ENCODE results near the gene NF2.

NF2 gene

DNA sequence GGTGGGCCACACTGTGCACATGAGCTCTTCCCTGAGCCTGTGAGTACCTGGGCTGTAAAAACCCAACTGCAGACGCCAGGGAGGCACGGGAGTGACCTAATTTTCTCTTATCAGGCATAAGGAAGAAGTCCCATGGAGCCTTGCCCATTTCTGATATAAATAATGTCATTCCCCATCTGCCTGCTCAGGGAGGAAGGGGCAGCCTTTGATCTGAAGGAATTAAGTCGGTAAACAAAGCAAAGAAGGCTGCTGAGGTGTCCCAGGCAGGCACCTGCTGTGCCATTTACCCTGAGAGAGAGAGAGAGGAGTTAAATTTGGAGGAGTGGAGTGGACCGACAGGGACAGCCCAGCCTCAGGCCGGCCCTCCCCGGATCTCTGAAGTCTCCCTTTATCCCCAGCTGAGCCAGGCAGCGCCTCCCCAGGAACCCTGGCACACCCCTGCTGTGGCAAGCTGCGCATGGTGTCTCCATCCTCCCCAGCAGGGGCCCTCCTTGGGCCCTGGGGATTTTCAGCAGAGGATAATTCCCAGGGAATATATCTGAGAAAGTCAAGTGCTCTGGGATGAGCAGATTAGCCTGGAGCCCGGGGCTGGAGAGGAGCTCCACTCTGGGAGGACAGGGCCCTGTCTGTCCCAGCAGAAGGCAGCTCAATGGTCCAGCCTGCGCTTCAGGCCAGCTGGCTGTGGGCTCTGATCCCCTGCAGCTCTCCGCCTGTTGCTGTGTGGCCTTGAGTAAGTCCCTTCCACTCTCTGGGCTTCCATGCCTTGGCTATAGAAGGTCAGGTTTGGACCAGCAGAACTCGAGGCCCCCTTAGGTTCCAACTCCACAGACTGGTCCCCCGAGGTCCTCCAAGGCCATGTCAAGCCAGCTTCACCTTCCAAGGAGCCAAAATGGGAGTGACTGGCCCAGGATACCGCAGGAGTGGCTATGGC is 98.8 kb downstream of the NF2 start:
- no peak for DNase-seq (ENCODE audit: low read depth)

GRCh38 chr22:29702931-29703501 is 99.6 kb downstream of the NF2 start:
- DNase-seq (ENCODE audit: low read depth) = no peak

DNA sequence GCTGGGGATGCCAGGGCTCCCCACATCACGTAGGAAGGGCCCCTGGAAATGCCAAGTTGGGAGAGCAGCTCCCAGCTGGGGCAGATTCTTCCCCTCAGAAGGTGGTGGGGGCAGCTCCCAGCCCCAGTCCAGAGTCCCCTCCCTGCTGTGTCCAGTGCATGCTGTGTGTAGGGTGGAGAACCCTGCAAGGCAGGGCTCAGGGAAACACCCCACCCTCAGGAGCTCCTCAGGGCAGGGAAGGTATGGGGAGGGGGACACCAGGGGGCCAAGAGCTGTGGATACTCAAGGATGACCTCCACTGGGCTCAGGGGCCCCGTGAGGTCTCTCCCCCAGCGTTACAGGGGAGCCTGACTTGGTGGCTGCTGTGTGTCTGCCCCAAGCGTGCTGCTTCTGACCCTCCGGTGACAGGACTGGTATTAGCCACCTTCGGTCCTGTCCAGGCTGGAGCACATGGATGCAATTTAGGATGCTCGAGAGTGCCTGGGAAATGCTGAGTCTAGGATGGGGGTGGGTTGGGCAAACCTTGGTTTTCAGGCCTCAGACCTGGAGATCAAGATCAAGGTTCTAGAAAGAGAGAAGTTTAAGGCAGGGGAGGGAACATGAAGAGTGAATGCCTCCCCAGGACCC is 100.2 kb downstream of the NF2 start:
- DNase-seq (ENCODE audit: low read depth) = no peak

DNA sequence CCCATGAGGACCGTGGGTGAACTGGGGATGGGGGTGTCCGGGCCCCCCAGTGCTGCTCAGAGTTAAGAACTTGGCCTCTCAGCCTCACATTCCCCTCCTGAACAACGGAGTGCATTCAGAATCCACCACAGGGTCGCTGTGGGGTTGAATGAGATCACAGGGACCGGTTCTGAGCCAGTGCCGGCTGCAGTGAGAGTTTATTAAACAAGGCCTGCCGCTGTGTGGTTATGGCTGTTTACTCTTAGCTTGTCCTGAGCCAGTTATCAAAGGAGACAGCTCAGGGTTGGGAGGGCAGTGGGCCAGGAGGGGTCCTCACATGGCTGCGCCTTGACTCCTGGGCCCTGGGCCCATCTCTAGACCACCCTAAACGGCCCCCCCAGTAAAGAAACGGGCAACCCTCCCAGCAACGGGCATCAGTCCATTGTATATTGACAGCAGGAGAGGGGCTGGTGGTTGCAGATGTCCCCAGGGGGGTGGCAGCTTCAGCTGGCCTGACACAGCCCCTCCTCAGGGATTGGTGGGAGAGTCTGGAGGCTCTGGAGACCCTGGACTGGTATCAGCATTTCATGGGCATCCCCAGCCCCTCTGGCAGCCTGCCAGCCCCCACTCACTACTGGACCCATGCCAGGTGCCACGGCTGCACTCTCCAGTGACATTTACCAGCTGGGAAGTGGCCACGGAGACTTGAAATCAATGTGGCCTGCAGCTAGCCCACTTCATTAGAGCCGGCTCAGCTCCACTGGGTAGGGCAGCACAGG is 101.3 kb downstream of the NF2 start:
- no peak for DNase-seq (ENCODE audit: low read depth)

DNA sequence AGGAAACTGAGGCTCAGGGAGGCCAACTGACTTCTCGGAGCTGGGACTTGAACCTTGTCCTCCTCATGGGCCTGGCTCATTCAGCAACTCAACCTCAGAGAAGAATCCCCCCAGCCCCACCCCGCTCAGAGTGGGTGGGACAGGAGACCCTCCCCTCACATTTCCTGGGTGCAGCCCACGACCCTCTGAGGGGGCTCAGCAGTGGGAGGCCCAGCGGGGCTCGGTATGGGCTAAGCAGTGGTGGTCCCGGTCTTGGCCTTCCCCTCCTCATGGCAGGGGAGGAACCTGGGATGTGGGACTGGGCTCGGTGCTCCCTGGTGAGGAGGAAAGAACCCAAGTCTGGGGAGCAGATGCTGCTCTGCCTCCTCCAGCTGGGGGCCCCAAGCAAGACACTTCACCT is 102.2 kb downstream of the NF2 start:
- no peak for DNase-seq (ENCODE audit: low read depth)

DNA sequence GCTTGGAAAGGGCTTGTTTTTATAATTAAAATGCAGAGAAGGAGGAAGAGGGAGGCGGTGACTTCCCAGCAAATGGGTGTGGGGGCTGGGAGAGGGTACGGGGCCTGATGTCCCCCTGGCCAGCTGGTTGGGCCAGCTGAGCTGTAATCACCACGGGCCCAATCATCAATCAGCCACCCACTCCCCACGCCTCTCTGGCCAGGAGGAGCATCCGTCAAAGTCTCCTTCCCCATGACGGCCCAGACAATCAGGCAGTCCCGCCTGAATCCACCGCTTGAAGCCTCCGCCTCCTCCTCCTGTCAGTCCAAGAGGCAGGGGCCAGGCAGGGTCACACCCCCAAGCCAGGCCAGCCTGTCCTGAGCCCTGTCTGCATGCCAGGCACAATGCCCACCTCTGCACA is 103.1 kb downstream of the NF2 start:
- DNase-seq (ENCODE audit: low read depth) = no peak

- no peak for DNase-seq (ENCODE audit: low read depth)
These were observed 103.6 kb downstream of the NF2 start for GRCh38 chr22:29707010-29707409.

GRCh38 chr22:29707471-29707870 is 104.0 kb downstream of the NF2 start:
- no peak for DNase-seq (ENCODE audit: low read depth)

GRCh38 chr22:29710193-29710592 is 106.8 kb downstream of the NF2 start:
- no peak for DNase-seq (ENCODE audit: low read depth)

DNA sequence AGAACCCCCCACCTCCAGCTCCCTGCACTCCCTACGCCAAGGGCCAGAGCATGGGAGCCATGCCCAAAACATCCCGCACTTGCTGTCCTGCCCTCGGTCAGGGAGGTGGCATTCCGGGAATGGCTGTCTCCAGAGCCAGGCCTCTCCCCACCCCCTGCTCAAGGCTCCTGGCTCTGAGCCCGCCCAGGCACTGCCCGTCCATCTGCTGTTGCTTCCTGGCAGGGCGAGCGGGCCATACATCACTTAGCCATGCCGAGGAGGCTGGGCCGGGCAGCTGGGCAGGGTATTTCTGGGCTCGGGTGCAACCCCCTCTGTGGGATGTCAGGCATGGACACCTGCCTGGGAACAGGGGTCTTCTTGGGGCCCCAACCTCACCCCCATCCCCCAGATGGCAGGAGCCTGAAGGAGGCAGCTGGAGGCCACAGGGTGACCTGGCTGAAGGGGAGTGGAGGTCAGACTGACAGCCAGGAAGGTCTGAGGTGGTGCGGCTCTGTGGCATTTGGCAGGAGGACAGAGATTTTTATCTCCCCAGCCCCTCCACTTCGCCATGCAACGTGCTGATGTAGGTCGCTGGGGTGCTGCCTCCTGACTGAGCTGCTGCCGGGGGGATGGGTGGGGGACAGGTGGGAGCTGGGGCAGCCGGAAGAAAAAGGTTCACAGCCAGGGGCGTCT is 107.6 kb downstream of the NF2 start:
- no peak for DNase-seq (ENCODE audit: low read depth)

- DNase-seq (ENCODE audit: low read depth) = no peak
These were observed 108.7 kb downstream of the NF2 start for GRCh38 chr22:29712119-29712518.

GRCh38 chr22:29713156-29713727 is 109.8 kb downstream of the NF2 start:
- DNase-seq (ENCODE audit: low read depth) = no peak

- no peak for DNase-seq (ENCODE audit: low read depth)
These were observed 111.8 kb downstream of the NF2 start for GRCh38 chr22:29715240-29715639.

GRCh38 chr22:29715705-29716104 is 112.3 kb downstream of the NF2 start:
- no peak for DNase-seq (ENCODE audit: low read depth)

DNA sequence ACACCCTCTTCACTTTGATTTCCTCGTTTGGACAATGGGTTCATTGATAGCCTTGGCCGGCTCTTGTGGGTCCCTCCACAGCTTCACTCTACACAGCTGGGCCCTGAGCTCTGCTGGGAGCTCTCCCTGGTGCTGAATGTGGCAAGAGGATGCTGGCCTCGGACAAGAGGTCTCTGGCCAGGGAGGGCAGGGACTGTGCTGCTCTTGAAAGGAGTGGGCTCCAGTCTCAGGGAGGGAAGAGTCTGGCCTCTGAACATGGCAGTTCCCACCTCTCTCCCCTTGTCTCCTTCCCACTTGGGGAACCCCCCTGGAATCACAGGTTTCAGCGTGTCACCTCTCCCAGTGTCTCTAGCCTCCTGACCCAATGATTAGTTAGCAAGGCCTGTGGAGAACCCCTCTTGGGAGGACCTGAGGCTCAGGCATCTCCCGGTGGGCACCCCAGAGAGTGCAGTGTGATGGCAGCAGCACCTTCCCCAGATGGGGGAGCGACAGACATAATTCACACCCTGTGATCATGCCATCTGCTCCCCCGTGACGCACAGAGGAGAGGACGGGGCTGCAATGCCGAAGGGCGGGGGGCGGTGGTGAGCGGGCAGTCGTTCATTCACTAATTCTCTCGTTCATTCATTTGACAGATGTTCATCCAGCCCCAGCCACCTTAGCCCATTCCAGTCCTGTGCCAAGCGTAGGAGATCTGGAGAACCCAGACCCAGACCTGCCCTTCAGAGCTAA is 113.5 kb downstream of the NF2 start:
- no peak for DNase-seq (ENCODE audit: low read depth)

DNA sequence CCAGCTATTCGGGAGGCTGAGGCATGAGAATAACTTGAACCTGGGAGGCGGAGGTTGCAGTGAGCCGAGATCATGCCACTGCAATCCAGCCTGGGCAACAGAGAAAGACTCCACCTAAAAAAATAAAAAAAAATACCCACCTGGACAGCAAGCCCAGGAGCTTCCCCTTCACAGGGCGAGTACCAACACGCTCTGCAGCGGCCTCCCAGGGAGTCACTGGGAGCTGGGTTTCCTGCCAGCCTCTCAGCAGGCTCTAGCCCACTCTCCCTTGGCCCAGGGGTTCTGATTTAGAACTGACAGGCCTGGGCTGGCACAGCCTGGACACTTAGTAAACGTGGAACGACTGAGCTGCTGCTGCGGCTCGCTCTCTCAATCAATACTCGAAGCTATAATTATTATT is 114.4 kb downstream of the NF2 start:
- DNase-seq (ENCODE audit: low read depth) = no peak

GRCh38 chr22:29718949-29719898 is 115.8 kb downstream of the NF2 start:
- no peak for DNase-seq (ENCODE audit: low read depth)

DNA sequence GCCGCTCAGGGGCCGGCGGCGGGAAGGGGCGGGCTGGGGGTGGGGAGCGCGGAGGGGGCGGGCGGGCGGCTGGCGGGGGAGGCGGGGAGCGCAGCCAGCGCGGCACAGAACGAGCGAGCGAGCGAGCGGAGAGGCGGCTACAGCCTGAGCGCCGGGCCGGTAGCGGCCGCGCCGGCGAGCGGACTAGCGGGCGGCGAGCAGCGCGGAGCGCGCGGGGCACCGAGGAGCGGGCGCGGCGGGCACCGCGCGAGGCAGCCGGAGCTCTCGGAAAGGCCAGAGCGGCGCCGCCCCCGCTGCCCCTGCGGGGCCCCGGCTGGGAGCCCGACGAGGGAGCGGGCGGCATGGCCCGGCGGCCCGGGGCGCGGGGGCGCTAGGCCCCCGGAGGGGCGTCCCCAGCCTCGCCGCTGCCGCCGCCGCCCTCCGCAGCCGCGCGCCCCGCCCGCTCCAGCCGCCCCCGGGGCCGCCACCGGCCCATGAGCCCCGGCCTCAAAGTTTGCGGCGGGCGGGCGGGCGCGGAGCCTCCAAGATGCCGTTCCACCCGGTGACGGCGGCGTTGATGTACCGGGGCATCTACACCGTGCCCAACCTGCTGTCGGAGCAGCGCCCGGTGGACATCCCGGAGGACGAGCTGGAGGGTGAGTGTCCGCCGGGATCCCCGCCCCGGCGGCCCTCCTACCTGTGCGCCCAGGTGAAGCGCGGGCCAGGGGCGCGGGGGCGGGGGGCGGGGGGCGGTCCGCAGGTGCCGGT is 116.6 kb downstream of the NF2 start, which contains the start of gene CABP7:
Gene CABP7, plus strand, starts transcription at position 105 of the 747 bp plus-strand sequence. Its CDS starts 422 bp downstream, at position 527.
- DNase-seq (ENCODE audit: low read depth) = peak; percentile 12

- no peak for DNase-seq (ENCODE audit: low read depth)
These were observed 117.4 kb downstream of the NF2 start for GRCh38 chr22:29720811-29721323.

Data from activated T-cell treated with anti-CD3 and anti-CD28 coated beads for 48 hours (primary cell).